Esophagus muscularis mucosa (tissue), 4 donors: ENCODE measurements around the gene RPP25L. TPM values are rescaled to one million over a fixed set of nuclear protein-coding genes. Genes with fewer than 3 reads are reported as not detected.

Source experiments
- DNase-seq: peaks from one replicate; pipeline ENCODE4 v3.0.0-alpha.2; 2017; ENCODE audit errors: extremely low spot score
- H3K27ac ChIP-seq, 4 donors: fragments of 200-600 bp; sonication (generic); replicated peaks in 1 of 4; 1 replicate in 3 of 4; 2 replicates in 1 of 4; pipeline ENCODE4 v1.5.1; 2016 to 2019; ENCODE audit warnings: mild to moderate bottlenecking in 1 of 4
- H3K27me3 ChIP-seq, 4 donors: fragments of 200-600 bp; sonication (generic); one replicate each; pipeline versions ENCODE4 v1.5.1 to v1.6.0; 2016 to 2019
- H3K36me3 ChIP-seq, 4 donors: fragments of 200-600 bp; sonication (generic); one replicate each; pipeline ENCODE4 v1.5.1; 2016 to 2019
- H3K4me1 ChIP-seq, 4 donors: fragments of 200-600 bp; sonication (generic); one replicate each; pipeline ENCODE4 v1.5.1; 2016 to 2019
- H3K4me3 ChIP-seq, 4 donors: fragments of 200-600 bp; sonication (generic); 1 replicate in 2 of 4; 2 replicates in 2 of 4; pipeline ENCODE4 v1.5.1; 2016 to 2019; ENCODE audit warnings: mild to moderate bottlenecking in 4 of 4, moderate library complexity in 1 of 4
- H3K9me3 ChIP-seq, 4 donors: fragments of 200-600 bp; sonication (generic); 1 replicate in 3 of 4; 2 replicates in 1 of 4; pipeline ENCODE4 v1.5.1; 2016 to 2019
- CTCF ChIP-seq, 3 experiments: fragments of 200-600 bp in 2 of 3; fragments of 450-650 bp in 1 of 3; sonication (generic) in 2 of 3; IDR thresholded peaks; one replicate each; pipeline ENCODE4 v1.5.1; 2017 to 2019; ENCODE audit warnings: antibody characterized with exemption in 3 of 3, mild to moderate bottlenecking in 2 of 3, moderate library complexity in 1 of 3
- EP300 ChIP-seq: sonication (generic); formaldehyde crosslinking; IDR thresholded peaks from one replicate; pipeline ENCODE4 v1.6.1; 2017; ENCODE audit warnings: antibody characterized with exemption
- POLR2A ChIP-seq: fragments of 450-650 bp; IDR thresholded peaks from one replicate; pipeline ENCODE4 v1.6.1; 2017; ENCODE audit warnings: antibody characterized with exemption, moderate library complexity, mild to moderate bottlenecking, low read depth
- POLR2AphosphoS5 ChIP-seq, 2 donors: sonication (generic); formaldehyde crosslinking; IDR thresholded peaks; one replicate each; pipeline ENCODE4 v1.6.1; 2017; ENCODE audit warnings: antibody characterized with exemption in 2 of 2
- WGBS: methylation state at CpG from one replicate; pipeline ENCODE4 v1.1.5; 2018; 5-methylcytosine and 5-hydroxymethylcytosine counted together
- intact Hi-C: fragments of 100-400 bp; cut with DNase I; formaldehyde crosslinking; loops from one replicate; pipeline ENCODE4 v1.15.1; 2023
- total RNA-seq, 4 donors: library from RNA; depleted of rRNA; stranded (reverse); fragments of >200 nt; gene quantifications; one replicate each; pipeline versions ENCODE4 v1.1.0 to v1.2.1, GENCODE V29; 2016

The RPP25L gene
- total RNA-seq, 4 donors from 2014 or later = 11.6 to 26.7 (median 20.2) TPM

- no peak for DNase-seq
- Histone ChIP-seq H3K4me1 (peaks cover 4 to 30% (median 25%) of the 10 kb centered on the region in 4 donors), H3K4me3 (no peak overlapping the region), H3K9me3 (no peaks in the 10 kb centered on the region), H3K36me3 (peaks cover 0 to 11% (median 10%) of the 10 kb centered on the region in 4 donors), H3K27ac (no peak overlapping the region), H3K27me3 (peaks cover 0 to 51% (median 34%) of the 10 kb centered on the region in 4 donors)
- 39% methylated on average over 5 of the region's 5 CpGs for WGBS
- intact Hi-C loops = loop anchor here (5.0 kb wide), 1 partner anchor 72 kb away; no protein-coding TSS in a partner anchor
- TF ChIP-seq POLR2AphosphoS5 (IDR thresholded peaks at IDR 0.05) (no peak), CTCF (IDR thresholded peaks at IDR 0.05) (no peak), POLR2A (no peak), EP300 (no peak)
Observed at GRCh38 chr9:34630402-34631154, 18.7 kb upstream of the RPP25L start.

GRCh38 chr9:34629491-34629808 lies 17.6 kb upstream of the RPP25L start:
- H3K27ac ChIP-seq = no peak overlapping the region
- no peaks in the 10 kb centered on the region for H3K36me3 ChIP-seq
- 42% methylated on average over 5 of the region's 5 CpGs for WGBS
- no peak for DNase-seq
- peak overlapping the region in 3 of 4 donors; percentile 47 to 64 (median 56) for H3K4me3 ChIP-seq
- H3K9me3 ChIP-seq = no peaks in the 10 kb centered on the region
- intact Hi-C loops = no loop called here
- peaks cover 6 to 27% (median 25%) of the 10 kb centered on the region in 4 donors for H3K4me1 ChIP-seq
- peaks cover 0 to 62% (median 45%) of the 10 kb centered on the region in 4 donors for H3K27me3 ChIP-seq
- TF ChIP-seq EP300 = no peak

GRCh38 chr9:34628656-34629490 lies 17.0 kb upstream of the RPP25L start, which contains the start of gene ARID3C:
TSS of gene ARID3C (minus strand) at chr9:34629066. CDS start at chr9:34628014, 1,052 bp downstream.
- WGBS = 3% methylated on average over 32 of the region's 69 CpGs
- H3K36me3 ChIP-seq = no peaks in the 10 kb centered on the region
- H3K4me1 ChIP-seq = peaks cover 9 to 29% (median 24%) of the 10 kb centered on the region in 4 donors
- peak within 1 kb of the TSS; percentile 47 to 64 (median 52) for H3K4me3 ChIP-seq
- H3K27me3 ChIP-seq = peaks cover 0 to 68% (median 51%) of the 10 kb centered on the region in 4 donors
- intact Hi-C loops = no loop called here
- no peak within 1 kb of the TSS for H3K27ac ChIP-seq
- no peaks in the 10 kb centered on the region for H3K9me3 ChIP-seq
- DNase-seq = no peak
- TF ChIP-seq CTCF (IDR thresholded peaks at IDR 0.05) = no peak
- TF ChIP-seq POLR2A = no peak

GRCh38 chr9:34627716-34628655 lies 16.1 kb upstream of the RPP25L start:
- no peak for DNase-seq
- H3K27ac ChIP-seq = no peak overlapping the region
- H3K27me3 ChIP-seq = peaks cover 0 to 77% (median 60%) of the 10 kb centered on the region in 4 donors
- no peaks in the 10 kb centered on the region for H3K9me3 ChIP-seq
- peak overlapping the region; percentile 47 to 64 (median 52) for H3K4me3 ChIP-seq
- peaks cover 14 to 38% (median 29%) of the 10 kb centered on the region in 4 donors for H3K4me1 ChIP-seq
- 46% methylated on average over 19 of the region's 20 CpGs for WGBS
- H3K36me3 ChIP-seq = no peaks in the 10 kb centered on the region
- TF ChIP-seq POLR2AphosphoS5 (IDR thresholded peaks at IDR 0.05) = no peak
- no peak for TF ChIP-seq CTCF (IDR thresholded peaks at IDR 0.05)
- no peak for TF ChIP-seq EP300
- TF ChIP-seq POLR2A = no peak
- intact Hi-C loops = no loop called here
